MV-4-11 (cell line): ENCODE data around the gene GRK5.

Experiments used
- DNase-seq: peaks from one replicate; lab custom pipeline; 2025; lab: John Stamatoyannopoulos, UW

Gene GRK5

DNA sequence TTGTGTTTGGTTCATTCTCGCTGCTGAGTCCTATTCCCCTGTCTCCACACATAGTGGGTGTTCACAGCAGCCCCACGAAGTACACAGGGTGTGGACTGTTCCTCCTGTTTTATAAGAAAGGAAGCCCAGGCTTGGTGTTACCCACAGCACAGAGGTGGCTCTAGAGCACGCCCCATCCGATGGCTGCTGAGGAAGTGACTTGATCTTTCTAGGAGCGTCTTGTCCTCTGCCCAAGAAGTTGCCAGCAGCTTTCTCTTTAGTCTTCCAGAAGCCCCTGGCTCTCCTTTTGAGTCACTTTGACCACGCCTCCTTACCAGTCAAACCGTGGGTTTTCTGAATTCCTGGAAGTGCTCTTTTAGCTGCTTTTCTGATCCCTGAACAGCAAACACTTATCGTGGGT, 94.0 kb downstream of the GRK5 start:
- DNase-seq: peak; percentile 58

DNA sequence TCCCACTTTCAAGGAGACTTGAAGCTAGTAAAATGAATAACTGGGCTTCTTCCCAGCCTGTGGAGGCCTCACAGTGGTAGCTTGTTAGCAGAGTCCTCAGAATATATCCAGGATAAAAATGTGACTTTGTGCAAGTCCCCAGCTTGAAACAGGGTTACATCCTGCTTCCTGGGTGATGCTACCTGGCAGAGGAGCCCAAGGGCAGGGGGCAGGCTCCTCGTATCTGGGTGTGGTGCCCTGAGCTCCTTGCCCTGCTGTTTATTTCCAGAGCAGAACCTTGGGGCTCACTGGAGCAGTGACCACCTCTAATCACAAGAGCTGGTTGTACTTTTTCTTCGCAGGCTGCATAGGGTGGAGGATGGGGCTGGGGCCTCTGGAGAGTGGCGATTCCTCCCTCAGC, 94.8 kb downstream of the GRK5 start:
- DNase-seq: no peak

DNA sequence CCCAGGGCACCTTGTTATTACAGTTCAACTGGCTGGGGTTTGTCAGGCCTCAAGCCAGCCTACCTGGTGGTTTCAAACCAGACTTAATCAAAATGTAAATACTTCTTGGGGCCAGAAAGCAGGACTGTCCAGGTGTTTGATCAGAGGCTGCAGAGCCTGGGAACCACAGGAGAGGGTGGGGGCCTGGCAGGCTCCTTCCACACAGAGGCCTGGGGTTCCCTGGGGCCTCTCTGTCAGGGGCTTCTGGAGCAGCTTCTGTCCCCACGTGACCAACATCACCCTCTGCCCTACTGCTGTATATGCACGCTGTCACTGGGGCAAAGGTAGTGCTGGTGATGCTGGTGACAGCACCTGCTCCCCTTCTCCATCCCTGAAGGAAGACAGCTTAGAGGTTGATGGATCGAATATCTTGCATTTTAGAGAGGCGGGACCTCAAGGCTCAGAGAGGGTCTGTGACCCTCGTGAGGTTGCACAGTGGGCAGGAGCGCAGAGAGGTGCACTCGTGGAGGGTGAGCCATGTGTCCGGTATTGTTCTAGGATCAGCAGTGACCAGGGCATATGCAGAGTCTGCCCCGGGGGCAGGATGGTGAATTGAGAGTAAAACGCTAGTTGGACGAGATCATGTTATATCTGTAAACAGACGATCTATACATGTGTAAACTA, 95.4 kb downstream of the GRK5 start:
- no peak for DNase-seq

DNA sequence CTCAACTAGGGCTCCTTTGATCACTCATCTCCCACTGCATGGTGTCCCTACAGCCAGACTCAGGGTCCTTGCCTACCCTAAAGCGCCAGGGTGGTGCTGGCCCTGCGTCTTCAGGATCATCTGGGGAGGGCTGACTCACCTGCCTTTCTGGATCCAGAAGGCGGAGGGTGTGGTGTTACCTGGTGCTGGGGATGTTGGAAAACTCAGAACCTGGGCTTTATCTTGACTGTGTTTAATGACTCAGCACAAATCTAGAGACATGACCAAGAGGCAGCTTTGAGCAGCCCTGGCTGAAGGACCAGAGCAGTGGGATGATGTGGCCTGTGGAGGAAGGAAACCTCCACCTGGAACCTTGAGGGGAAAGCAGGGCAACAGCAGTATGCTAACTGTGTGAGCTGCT, 96.5 kb downstream of the GRK5 start:
- DNase-seq: no peak

DNA sequence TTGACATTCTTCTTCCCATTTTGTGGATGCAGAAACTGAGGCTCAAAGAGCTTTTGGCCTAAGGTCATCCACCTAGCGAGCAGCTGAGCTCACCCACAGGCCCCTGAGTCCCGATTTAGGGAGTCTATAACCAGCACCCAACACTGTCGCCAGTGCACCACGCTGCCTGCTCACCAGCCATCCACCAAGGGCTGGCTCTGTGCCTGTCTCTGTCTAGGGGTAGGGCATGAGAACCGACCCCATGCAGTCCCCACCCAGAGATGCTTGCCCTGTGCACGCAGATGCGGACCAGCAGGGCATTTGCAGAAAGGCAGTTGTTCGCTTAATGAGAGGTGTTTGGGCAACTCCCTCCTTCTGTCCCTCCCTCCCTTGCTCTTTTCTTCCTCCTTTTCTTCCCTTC, 97.2 kb downstream of the GRK5 start:
- no peak for DNase-seq

DNA sequence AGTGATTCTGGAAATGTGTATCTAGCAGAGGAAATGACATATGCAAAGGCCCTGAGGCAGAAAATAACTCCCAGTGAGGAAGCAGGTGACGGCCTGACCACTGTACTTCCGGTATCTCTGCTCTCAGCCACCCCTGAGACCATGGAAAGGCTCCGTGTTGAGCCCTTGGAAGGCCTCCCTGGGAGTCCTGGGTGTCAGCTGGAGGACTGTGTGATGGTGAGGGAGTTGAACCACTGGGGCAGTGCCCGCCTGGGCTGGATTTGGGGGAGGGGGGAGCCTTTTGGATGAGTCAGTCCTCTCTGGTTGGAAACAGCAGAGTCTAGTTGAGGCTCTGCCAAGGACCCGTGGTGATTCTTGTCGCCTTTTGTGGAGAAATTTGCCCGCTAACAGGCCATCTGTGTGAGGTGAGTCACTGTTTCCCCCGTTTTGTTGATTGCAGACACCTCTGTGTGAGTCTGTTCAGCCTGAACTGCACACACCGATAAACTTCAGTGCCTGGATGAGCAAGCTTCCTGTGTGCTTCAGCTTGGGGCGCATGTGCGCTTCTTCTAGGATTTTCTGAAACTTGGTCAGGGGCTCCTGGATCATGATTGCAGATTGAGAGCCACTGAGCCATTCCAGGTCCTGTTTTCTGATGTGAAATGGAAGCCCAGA, 98.6 kb downstream of the GRK5 start:
- peak; percentile 86 for DNase-seq

DNA sequence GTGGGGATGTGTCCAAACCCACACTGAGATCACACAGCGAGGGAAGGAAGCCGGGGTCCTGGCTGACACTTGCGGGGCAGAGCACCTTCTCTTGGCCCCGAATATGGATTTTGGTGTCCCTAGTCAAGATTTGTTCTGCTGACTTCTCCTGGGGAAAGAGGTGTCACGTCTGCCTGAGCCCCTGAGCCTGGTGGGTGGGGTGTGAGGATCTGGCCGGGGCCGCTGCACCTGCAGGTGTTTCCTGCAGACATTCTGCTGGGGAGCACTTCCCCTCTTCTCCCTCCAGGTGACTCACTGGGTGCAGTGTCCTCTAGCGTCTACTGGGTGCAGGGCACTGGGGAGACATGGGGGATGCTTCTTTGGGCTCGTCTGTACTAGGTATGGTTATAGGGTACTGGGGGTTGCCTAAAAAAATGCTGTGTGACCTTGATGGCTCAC, 99.2 kb downstream of the GRK5 start:
- DNase-seq: peak; percentile 44

DNA sequence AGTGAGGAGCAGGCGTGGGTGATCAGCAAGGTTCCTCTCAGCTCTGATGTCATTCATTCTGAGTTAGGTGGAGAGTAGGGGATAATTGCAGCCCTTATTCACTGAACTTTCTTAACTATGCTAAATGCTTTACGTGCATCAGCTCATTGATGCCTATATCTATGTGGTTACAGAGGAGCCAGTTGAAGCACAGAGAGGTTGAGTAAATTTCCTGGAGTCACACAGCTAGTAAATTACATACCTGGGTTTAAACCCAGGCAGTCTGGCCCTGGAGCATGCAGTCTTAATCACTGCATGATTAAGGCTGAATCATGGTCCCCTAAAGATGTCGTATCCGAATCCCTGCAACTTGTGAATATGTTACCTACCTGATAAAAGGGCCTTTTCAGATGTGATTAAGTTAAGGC, 99.6 kb downstream of the GRK5 start:
- no peak for DNase-seq

DNA sequence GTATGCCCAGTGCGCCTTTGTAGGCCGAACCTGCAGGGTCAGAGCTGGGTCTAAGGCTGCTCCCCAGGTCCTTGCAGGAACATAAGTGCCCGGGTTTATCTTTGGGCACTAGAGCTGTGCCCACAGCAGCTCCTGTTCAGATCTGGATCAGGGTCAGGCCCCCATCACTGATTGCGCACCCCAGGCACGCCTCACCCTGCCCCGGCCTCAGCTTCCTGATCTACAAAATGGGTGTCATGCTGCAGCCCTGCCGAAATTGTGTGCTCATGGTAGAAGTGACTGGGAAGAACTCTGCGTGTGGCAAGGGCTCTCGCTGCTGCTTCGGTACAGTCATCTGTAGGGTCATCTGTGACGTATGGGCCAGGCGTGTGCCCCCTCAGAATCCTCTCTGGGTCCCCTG, 100.7 kb downstream of the GRK5 start:
- DNase-seq: no peak

DNA sequence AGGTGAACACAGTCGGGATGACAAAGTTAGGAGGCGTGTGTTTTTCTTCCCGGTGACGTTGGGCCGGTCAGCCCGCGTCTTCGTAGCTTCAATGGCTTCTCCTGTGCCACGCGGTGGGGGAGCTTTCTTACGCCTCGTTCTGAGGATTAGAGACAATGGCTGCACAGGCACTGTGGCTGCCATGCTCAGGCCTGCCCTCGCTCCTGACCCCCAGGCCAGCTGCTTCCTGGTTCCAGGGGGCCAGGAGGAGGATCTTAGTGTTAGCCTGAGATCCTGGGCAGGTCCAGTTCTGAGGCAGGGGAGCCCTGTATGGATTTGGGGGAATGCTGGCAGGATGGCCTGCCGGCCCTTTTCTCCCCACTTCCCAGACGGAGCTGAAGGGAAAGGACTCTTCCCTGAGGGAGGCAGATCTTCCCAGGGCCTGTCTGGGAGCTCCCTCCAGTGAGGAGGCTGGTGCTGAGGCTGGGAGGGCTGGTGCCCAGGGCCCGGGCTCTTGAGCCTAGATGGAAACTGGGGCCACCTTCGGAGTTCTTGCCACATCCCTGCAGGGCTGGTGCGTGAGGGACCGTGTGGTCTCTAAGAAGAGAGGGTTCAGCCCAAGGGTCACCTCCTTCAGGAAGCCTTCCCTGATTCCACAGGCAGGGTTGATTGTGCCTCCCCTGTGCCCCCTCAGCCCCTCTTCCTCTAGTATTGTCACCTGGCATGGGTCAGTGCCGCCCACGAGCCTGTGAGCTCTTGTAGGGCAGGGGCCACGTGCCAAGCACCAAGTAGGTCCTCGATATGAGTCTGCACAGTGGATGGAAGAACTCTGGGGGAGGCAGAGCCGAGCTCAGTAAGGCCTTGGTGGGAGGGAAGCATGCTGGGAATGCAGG, 101.4 kb downstream of the GRK5 start:
- no peak for DNase-seq

DNA sequence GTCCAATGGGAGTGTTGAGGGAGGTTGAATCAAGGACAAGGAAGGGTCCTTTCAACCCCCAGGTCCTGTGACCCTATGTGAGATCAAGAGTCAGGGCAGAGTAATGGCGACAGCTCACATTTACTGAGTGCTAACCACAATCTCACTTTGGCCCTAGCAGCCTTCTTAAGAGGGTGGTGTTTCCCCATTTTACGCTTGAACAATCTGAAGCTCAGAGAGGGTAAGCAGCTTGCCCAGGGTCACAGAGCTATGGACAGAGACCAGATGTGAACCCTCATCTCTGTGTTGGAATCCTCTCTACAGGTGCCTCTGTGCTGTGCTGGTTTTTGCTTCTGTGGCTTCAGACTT, 102.0 kb downstream of the GRK5 start:
- peak; percentile 35 for DNase-seq

DNA sequence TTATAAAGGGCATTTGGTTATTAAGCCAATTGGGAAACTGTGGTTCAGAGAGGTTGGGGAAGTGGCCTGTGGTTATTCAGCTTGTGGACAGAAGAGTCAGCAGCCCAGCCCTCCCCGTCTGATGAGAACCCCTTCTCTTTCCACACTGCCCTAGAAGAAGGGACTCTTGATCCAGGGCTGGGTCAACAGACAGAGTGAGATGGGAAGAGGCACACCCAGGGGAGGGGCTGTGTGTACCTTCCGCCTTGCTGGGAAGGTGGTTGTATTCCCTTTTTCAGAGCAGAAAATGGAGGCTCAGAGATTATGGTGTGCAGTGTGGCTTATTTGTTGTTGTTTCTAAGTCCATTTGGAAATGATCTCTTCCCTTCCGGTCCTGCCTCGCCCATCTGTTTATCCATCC, 103.4 kb downstream of the GRK5 start:
- DNase-seq: peak; percentile 45

DNA sequence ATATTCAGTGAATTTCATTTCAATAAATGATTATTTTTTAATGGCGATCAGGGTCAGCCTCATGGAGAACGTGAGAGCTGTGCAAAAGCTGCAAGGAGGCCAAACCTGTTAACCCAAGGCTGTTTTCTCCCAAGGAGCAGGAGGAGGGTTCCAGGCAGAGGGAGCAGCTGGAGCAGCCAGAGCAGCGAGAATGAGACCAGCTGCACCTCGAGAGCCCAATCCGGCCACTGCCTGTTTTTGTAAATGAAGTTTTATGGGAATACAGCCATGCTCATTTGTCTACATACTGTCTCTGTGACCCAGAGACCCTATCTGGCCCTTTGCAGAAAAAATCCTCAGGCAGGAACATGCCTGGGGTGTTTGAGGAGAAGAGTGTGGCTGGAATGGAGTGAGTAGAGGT, 104.9 kb downstream of the GRK5 start:
- no peak for DNase-seq

DNA sequence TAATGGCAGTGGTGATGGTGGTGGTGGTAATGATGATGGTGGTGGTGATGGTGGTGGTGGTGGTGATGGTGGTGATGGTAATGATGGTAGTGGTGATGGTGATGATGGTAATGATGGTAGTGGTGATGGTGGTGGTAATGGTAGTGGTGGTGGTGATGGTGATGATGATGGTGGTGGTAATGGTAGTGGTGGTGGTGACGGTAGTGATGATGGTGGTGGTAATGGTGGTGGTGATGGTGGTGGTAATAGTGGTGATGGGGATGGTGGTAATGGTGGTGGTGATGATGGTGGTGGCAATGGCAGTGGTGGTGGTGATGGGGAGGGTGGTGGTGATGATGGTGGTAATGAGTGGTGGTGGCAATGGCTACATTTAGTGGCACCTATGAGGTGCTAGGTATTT, 105.7 kb downstream of the GRK5 start:
- no peak for DNase-seq

DNA sequence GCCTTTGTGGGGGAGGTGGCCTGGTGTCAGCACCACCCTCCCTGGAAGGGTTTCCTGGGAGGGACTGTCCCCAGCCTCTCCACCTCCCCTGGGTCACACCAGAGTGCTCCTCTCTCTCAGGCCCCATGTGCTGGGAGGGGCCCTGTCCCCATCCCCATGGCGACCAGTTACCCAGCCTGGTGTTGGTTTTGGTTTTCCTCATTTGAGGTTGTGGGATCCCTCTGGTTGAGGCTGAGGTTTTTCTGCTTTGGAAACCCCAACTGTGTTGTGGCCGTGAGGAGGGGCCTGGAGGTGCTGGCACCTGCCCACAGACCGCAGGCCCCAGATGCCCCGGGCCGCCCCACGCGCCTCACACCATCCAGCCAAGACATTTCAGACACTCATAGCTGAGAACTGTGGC, 106.3 kb downstream of the GRK5 start:
- DNase-seq: peak; percentile 91

DNA sequence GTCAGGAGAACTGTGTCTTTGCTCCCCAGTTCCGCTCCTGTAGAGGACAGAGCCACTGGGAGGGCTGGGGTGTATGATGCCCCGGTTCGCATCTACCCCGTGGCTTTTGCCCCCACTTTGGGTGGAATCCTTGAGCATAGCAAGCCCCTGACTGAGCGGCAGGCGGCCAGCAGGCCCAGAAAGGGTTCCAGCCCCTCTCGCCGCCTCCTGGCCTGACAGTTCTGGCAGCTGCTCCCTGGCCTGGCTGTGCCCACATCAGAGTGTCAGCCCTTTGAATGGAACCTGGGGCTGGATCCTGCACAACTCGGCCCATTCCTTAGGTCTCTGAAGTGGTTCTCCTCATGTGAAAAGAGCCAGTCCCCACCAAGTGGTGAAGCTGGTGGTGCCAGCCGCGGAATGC, 106.7 kb downstream of the GRK5 start:
- no peak for DNase-seq

DNA sequence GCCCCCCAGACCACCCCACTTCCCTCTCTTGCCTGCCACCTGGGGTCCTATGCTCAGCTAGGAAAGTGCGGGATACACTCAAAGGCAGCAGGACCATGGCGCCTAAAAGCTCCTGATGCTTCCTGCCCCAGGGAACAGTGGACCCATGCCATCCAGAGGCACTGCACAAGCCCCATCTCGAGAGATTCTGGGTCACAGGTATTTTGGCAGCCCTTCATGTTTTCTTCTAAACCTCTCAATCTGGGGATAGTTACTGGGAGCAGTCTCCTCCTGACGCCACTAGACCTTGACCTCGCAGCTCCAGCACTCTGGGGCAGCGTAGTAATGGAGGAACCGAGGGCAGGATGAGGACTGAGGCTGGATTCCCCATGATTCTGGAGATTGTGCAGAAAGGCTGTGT, 107.1 kb downstream of the GRK5 start:
- DNase-seq: no peak

DNA sequence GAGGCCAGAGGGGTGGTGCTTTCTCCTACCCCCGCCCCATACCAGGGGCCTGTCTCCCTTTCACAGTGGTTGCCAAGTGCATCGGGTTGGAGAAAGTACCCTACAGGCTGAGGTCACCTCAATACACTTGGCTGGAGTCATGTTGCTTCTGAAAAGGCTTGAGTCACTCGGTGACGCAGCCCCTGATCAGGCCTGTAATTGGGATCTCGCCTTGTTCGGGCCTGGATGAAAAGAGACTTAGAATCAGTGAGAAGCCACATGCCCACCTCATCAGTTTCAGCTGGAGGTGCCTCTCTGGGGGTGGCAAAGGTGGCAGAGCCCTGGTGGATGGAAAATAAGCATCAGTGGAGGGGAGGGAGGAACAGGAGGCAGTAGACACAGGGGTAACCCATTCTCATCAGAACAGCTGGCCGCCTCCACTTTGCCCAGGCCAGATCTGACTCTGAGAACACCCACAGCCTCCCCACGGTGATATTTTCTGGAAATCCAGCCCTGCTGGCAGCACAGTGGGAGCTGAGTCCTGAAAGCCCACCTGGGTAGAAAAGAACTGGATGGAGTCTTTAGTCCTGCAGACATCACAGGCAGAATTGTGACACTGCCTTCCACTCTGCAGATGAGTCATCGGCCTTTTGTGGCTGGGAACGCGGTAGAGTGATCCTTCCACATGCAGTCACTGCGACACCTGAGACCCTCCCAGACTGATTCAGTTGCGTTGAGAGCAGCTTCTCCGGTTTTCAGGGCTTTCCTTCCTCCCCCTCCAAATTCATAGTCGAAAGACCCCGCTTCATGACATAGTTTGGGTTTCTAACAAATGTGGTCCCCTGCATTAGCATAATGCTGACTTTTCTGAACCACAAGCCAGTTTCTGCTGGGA, 108.0 kb downstream of the GRK5 start:
- peak; percentile 64 for DNase-seq

DNA sequence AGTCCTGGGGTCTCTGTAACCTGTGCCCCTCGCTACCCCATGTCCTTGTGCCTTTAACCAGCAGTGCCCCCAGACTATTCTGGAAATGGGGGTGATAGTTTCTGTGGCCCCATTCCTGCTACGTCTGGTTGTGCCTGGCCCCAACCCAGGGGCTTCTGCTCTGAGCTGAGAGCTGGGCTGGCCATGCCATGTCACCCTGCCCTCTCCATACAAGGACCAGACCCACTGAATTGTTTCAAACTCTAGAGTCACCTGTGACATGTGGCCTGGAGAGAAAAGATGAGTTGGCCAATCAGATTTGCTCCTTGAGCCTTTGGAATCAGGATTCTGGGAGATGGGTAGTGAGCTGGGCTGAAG, 108.6 kb downstream of the GRK5 start:
- DNase-seq: no peak

DNA sequence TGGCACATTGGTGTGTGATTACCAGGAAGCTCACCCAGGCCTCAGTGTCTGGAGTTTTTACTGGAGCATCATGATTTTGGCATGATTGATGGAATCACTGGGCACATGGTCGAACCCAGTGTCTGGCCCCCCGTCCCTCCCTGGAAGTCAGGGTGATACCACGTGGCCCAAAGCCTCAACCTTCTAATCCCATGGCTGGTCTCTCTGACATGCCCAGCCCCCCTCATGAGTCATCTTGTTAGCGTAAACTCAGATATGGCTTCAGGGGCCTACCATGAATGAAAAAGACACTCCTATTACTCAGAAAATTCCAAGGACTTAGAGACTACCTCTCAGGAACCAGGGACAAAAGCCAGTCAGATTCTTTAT, 109.3 kb downstream of the GRK5 start:
- no peak for DNase-seq

DNA sequence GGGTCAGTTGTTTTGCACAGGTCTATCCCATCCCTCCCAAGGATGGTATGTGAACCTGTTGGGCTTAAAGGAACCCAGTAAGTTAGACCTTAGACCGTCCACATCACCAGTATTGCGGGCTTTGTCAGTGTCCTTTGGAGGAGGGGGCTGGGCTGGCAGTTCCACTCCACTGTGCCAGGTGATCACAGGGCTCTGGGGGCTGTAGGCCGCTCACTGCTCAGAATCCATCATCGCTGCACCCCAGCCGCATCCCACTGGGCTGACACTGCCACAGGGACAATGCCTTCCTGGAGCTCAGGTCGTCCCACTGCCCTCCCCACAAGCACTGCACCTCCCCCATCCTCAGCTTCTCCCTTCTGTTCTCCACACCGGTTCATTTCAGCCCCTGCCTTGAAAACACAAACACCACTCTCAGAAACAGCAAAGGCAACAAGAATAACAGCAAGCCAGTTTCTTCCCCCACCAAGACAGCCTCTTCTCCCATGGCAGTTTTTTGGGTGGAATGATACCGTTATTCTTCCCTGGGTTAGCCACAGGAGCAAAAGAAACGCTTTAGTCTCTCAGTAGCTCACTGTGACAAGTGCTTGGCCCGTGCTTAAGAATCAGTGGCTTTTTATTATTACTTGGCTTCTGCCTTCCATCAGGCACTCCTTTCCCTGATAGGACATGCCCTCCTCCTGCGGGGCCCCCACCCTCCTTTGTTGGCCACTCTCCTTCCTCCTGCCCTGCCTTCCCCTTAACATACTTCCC, 111.2 kb downstream of the GRK5 start:
- no peak for DNase-seq
